Vagina (tissue), 2 donors: ENCODE data around the gene OLFML3. TPM values are rescaled to one million over a fixed set of nuclear protein-coding genes. Genes with fewer than 3 reads are reported as not detected.

ENCODE experiments used
- DNase-seq, 2 donors: peaks; one replicate each; pipeline ENCODE4 v3.0.0-alpha.2; 2017; ENCODE audit errors: extremely low spot score in 2 of 2
- H3K27ac ChIP-seq: fragments of 200-600 bp; sonication (generic); one replicate; pipeline ENCODE4 v1.5.1; 2019
- H3K27me3 ChIP-seq: fragments of 200-600 bp; sonication (generic); one replicate; pipeline ENCODE4 v1.5.1; 2019
- H3K36me3 ChIP-seq, 2 donors: fragments of 200-600 bp; sonication (generic); one replicate each; pipeline ENCODE4 v1.5.1; 2017 to 2019
- H3K4me1 ChIP-seq: fragments of 200-600 bp; sonication (generic); one replicate; pipeline ENCODE4 v1.5.1; 2019
- H3K4me3 ChIP-seq, 2 donors: fragments of 200-600 bp; sonication (generic); 1 replicate in 1 of 2; 2 replicates in 1 of 2; pipeline ENCODE4 v1.5.1; 2016 to 2019
- H3K9me3 ChIP-seq: fragments of 200-600 bp; sonication (generic); one replicate; pipeline ENCODE4 v1.5.1; 2019
- POLR2A ChIP-seq, 2 donors: fragments of 450-650 bp; IDR thresholded peaks; one replicate each; pipeline ENCODE4 v1.6.1; 2017; ENCODE audit warnings: antibody characterized with exemption in 2 of 2, mild to moderate bottlenecking in 2 of 2, moderate library complexity in 2 of 2
- POLR2AphosphoS5 ChIP-seq, 2 donors: sonication (generic); formaldehyde crosslinking; IDR thresholded peaks; one replicate each; pipeline ENCODE4 v1.9.0; 2017; ENCODE audit warnings: antibody characterized with exemption in 2 of 2, mild to moderate bottlenecking in 2 of 2, low read depth in 1 of 2; ENCODE audit not compliant: insufficient read depth in 1 of 2
- intact Hi-C: fragments of 100-400 bp; cut with DNase I; formaldehyde crosslinking; loops from one replicate; pipeline ENCODE4 v1.15.1; 2023
- total RNA-seq: library from RNA; depleted of rRNA; stranded (reverse); fragments of >200 nt; gene quantifications from one replicate; pipeline ENCODE4 v1.2.3, GENCODE V29; 2016
- TF ChIP-seq, protein P1 (sequence below), 3 experiments: fragments of 450-650 bp in 2 of 3; fragments of 200-600 bp in 1 of 3; sonication (generic) in 1 of 3; IDR thresholded peaks; one replicate each; pipeline ENCODE4 v1.5.1; 2017 to 2019; ENCODE audit warnings: antibody characterized with exemption in 3 of 3, mild to moderate bottlenecking in 2 of 3, moderate library complexity in 2 of 3

Gene OLFML3
- total RNA-seq, 1 donor from 2014 or later, result 108 TPM

- H3K27me3 ChIP-seq, result no peaks in the 10 kb centered on the region
- no peaks in the 10 kb centered on the region for H3K9me3 ChIP-seq
- H3K36me3 ChIP-seq, result peaks cover 0 to 16% of the 10 kb centered on the region in 2 donors
- TF ChIP-seq, protein P1, sequence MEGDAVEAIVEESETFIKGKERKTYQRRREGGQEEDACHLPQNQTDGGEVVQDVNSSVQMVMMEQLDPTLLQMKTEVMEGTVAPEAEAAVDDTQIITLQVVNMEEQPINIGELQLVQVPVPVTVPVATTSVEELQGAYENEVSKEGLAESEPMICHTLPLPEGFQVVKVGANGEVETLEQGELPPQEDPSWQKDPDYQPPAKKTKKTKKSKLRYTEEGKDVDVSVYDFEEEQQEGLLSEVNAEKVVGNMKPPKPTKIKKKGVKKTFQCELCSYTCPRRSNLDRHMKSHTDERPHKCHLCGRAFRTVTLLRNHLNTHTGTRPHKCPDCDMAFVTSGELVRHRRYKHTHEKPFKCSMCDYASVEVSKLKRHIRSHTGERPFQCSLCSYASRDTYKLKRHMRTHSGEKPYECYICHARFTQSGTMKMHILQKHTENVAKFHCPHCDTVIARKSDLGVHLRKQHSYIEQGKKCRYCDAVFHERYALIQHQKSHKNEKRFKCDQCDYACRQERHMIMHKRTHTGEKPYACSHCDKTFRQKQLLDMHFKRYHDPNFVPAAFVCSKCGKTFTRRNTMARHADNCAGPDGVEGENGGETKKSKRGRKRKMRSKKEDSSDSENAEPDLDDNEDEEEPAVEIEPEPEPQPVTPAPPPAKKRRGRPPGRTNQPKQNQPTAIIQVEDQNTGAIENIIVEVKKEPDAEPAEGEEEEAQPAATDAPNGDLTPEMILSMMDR (IDR thresholded peaks at IDR 0.05), result no peak
- TF ChIP-seq POLR2AphosphoS5 (IDR thresholded peaks at IDR 0.05; ENCODE audit: insufficient read depth in 1 of 2, low read depth in 1 of 2) (no peak), POLR2A (IDR thresholded peaks at IDR 0.05) (no peak)
- H3K4me1 ChIP-seq, result peaks cover 64% of the 10 kb centered on the region
- intact Hi-C loops, result no loop called here
- H3K4me3 ChIP-seq, result no peak overlapping the region
- DNase-seq, result no peak
- H3K27ac ChIP-seq, result no peak overlapping the region
Observed at GRCh38 chr1:113938192-113938591, 41.1 kb upstream of the OLFML3 start.

DNA sequence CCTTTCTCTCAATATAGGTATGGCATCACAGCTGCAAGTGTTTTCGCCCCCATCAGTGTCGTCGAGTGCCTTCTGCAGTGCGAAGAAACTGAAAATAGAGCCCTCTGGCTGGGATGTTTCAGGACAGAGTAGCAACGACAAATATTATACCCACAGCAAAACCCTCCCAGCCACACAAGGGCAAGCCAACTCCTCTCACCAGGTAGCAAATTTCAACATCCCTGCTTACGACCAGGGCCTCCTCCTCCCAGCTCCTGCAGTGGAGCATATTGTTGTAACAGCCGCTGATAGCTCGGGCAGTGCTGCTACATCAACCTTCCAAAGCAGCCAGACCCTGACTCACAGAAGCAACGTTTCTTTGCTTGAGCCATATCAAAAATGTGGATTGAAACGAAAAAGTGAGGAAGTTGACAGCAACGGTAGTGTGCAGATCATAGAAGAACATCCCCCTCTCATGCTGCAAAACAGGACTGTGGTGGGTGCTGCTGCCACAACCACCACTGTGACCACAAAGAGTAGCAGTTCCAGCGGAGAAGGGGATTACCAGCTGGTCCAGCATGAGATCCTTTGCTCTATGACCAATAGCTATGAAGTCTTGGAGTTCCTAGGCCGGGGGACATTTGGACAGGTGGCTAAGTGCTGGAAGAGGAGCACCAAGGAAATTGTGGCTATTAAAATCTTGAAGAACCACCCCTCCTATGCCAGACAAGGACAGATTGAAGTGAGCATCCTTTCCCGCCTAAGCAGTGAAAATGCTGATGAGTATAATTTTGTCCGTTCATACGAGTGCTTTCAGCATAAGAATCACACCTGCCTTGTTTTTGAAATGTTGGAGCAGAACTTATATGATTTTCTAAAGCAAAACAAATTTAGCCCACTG lies 38.7 kb upstream of the OLFML3 start:
- intact Hi-C loops, result no loop called here
- peaks cover 0 to 16% of the 10 kb centered on the region in 2 donors for H3K36me3 ChIP-seq
- H3K4me1 ChIP-seq, result peaks cover 61% of the 10 kb centered on the region
- H3K9me3 ChIP-seq, result no peaks in the 10 kb centered on the region
- no peak overlapping the region for H3K27ac ChIP-seq
- no peak overlapping the region for H3K4me3 ChIP-seq
- no peaks in the 10 kb centered on the region for H3K27me3 ChIP-seq
- TF ChIP-seq POLR2A (IDR thresholded peaks at IDR 0.05), result no peak
- no peak for TF ChIP-seq POLR2AphosphoS5 (IDR thresholded peaks at IDR 0.05; ENCODE audit: insufficient read depth in 1 of 2, low read depth in 1 of 2)
- TF ChIP-seq, protein P1 (IDR thresholded peaks at IDR 0.05), result no peak
- DNase-seq, result no peak

- TF ChIP-seq POLR2AphosphoS5 (IDR thresholded peaks at IDR 0.05; ENCODE audit: insufficient read depth in 1 of 2, low read depth in 1 of 2) (no peak), POLR2A (IDR thresholded peaks at IDR 0.05) (no peak)
- TF ChIP-seq, protein P1 (IDR thresholded peaks at IDR 0.05), result no peak
Observed at GRCh38 chr1:113941245-113941559, 38.1 kb upstream of the OLFML3 start.

DNA sequence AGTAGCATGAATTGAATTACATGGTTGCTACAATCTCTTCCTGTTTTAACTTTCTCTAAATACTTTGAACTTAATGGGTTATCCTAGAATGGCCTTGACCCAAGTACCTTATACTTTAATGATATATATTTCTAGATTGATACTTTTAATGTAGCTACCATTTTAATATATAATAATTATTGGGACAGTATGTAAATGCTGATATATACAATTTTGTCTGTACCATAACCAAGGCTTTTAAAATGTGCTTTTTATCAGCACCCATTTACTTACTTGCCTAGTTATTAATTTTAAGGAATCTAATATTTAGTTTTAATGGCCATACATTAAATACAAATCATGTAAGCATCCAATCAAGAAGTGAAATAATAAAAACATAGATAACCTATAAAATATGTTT lies 36.7 kb upstream of the OLFML3 start:
- no peak for DNase-seq
- Histone ChIP-seq H3K36me3 (peaks cover 0 to 16% of the 10 kb centered on the region in 2 donors), H3K27ac (no peak overlapping the region), H3K9me3 (no peaks in the 10 kb centered on the region), H3K4me1 (peaks cover 58% of the 10 kb centered on the region), H3K4me3 (no peak overlapping the region), H3K27me3 (no peaks in the 10 kb centered on the region)
- intact Hi-C loops, result no loop called here
- no peak for TF ChIP-seq POLR2AphosphoS5 (IDR thresholded peaks at IDR 0.05; ENCODE audit: insufficient read depth in 1 of 2, low read depth in 1 of 2)
- no peak for TF ChIP-seq POLR2A (IDR thresholded peaks at IDR 0.05)
- TF ChIP-seq, protein P1 (IDR thresholded peaks at IDR 0.05), result no peak

More at GRCh38 chr1:113941245-113941559, 38.1 kb upstream of the OLFML3 start:
- intact Hi-C loops, result no loop called here
- Histone ChIP-seq H3K4me3 (no peak overlapping the region), H3K27me3 (no peaks in the 10 kb centered on the region), H3K27ac (no peak overlapping the region), H3K9me3 (no peaks in the 10 kb centered on the region), H3K36me3 (peaks cover 0 to 16% of the 10 kb centered on the region in 2 donors), H3K4me1 (peaks cover 58% of the 10 kb centered on the region)
- no peak for DNase-seq
